Measurements from ENCODE around the gene DIPK1B. TPM values are rescaled to one million over a fixed set of nuclear protein-coding genes. Genes with fewer than 3 reads are reported as not detected.

Gene DIPK1B
- total RNA-seq, 2 donors from 2014 or later, result 2.0 to 25.7 TPM

GRCh38 chr9:136728080-136728547 lies 15.7 kb downstream of the DIPK1B start:
- intact Hi-C loops (cut with DNase I), result no loop called here
- H3K36me3 ChIP-seq (replicated peaks in 1 of 2; ENCODE audit: insufficient read depth in 1 of 2, low read depth in 2 of 2), result peaks cover 8 to 12% of the 10 kb centered on the region in 2 donors
- no peaks in the 10 kb centered on the region for H3K9me3 ChIP-seq
- 0 to 1% methylated on average over 4 to 60 of the region's 66 CpGs for WGBS, 2 donors
- peaks cover 47% of the 10 kb centered on the region for H3K4me1 ChIP-seq
- ATAC-seq, result peak; percentile 85
- no peaks in the 10 kb centered on the region for H3K27me3 ChIP-seq
- peak overlapping the region in 3 of 4 donors; percentile 62 to 82 (median 71) for H3K27ac ChIP-seq
- H3K4me3 ChIP-seq, result peak overlapping the region; percentile 68 to 96
- TF ChIP-seq POLR2A (IDR thresholded peaks at IDR 0.05), result peak; percentile 98 to 99 (median 99)
- TF ChIP-seq CTCF (IDR thresholded peaks at IDR 0.05), result peak; percentile 72 to 99 (median 96)
- DNase-seq, result peak; percentile 89 to 93 (median 91)

GRCh38 chr9:136728548-136729123 lies 16.3 kb downstream of the DIPK1B start:
- TF ChIP-seq POLR2A (IDR thresholded peaks at IDR 0.05) (no peak), CTCF (IDR thresholded peaks at IDR 0.05) (no peak)
- Histone ChIP-seq H3K4me1 (peaks cover 45% of the 10 kb centered on the region), H3K36me3 (replicated peaks in 1 of 2; ENCODE audit: insufficient read depth in 1 of 2, low read depth in 2 of 2) (peaks cover 5 to 7% of the 10 kb centered on the region in 2 donors), H3K27ac (peak overlapping the region in 1 of 4 donors; percentile 82), H3K9me3 (no peaks in the 10 kb centered on the region), H3K4me3 (peak overlapping the region; percentile 68 to 96), H3K27me3 (no peaks in the 10 kb centered on the region)
- WGBS, 2 donors, result 7% methylated on average over 50 of the region's 53 CpGs; no CpG with 5 or more reads in 1 of the 2 donors
- ATAC-seq (peak; percentile 50), DNase-seq (peak in 1 of 4 donors; percentile 35)
- intact Hi-C loops (cut with DNase I), result no loop called here

- Histone ChIP-seq H3K4me3 (no peak overlapping the region), H3K4me1 (peaks cover 45% of the 10 kb centered on the region), H3K27ac (no peak overlapping the region), H3K36me3 (replicated peaks in 1 of 2; ENCODE audit: insufficient read depth in 1 of 2, low read depth in 2 of 2) (peaks cover 0 to 5% of the 10 kb centered on the region in 2 donors), H3K9me3 (no peaks in the 10 kb centered on the region), H3K27me3 (no peaks in the 10 kb centered on the region)
- no peak for DNase-seq
- ATAC-seq, result no peak
- intact Hi-C loops (cut with DNase I), result no loop called here
- TF ChIP-seq POLR2A (IDR thresholded peaks at IDR 0.05) (no peak), CTCF (IDR thresholded peaks at IDR 0.05) (no peak)
- WGBS, 2 donors, result 93% methylated on average over 7 of the region's 7 CpGs; no CpG with 5 or more reads in 1 of the 2 donors
Observed at GRCh38 chr9:136729144-136729543, 16.8 kb downstream of the DIPK1B start.

GRCh38 chr9:136729926-136730325 lies 17.6 kb downstream of the DIPK1B start:
- no peak overlapping the region for H3K4me3 ChIP-seq
- intact Hi-C loops (cut with DNase I), result no loop called here
- no peak for DNase-seq
- ATAC-seq, result no peak
- H3K36me3 ChIP-seq (replicated peaks in 1 of 2; ENCODE audit: insufficient read depth in 1 of 2, low read depth in 2 of 2), result peaks cover 0 to 3% of the 10 kb centered on the region in 2 donors
- no peak for TF ChIP-seq CTCF (IDR thresholded peaks at IDR 0.05)
- TF ChIP-seq POLR2A (IDR thresholded peaks at IDR 0.05), result no peak
- no peaks in the 10 kb centered on the region for H3K9me3 ChIP-seq
- H3K4me1 ChIP-seq, result peaks cover 37% of the 10 kb centered on the region
- H3K27me3 ChIP-seq, result no peaks in the 10 kb centered on the region
- 86 to 93% methylated on average over 4 to 8 of the region's 8 CpGs for WGBS, 2 donors
- no peak overlapping the region for H3K27ac ChIP-seq
